ENCODE results near the gene RUNDC3A.
A peak's percentile ranks its signal among the peaks of the same experiment; 100 is the strongest.

The RUNDC3A gene

DNA sequence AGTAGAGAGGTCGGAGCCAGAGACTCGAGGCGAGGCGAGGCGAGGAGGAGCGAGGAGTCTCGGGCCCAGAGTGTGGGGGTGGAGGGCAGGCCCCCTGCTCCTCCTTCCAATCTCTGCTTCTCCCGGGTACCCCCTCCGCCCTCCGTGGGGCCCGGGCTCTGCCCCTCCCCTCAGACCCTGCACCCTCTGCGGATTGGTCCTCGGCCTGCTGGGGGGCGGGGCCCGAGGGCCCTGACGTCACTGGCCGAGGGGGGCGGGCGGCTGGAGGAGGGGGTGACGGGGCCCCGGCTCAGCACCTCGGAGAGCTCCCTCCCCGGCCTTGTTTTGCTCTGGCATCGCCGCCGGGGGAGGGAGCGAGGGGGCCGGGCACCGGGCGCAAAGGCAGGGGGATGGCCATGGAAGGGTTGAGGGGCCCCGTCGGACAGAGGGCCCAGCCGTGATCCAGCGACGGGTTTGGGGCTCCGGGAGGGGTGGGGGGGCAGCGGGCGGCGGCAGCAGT is at the start of gene RUNDC3A:
RUNDC3A (plus strand) TSS at position 282 of the 499 bp plus-strand sequence. CDS start 232 bp downstream, outside the sequence.
- DNase-seq, result peak; percentile 85 to 87

DNA sequence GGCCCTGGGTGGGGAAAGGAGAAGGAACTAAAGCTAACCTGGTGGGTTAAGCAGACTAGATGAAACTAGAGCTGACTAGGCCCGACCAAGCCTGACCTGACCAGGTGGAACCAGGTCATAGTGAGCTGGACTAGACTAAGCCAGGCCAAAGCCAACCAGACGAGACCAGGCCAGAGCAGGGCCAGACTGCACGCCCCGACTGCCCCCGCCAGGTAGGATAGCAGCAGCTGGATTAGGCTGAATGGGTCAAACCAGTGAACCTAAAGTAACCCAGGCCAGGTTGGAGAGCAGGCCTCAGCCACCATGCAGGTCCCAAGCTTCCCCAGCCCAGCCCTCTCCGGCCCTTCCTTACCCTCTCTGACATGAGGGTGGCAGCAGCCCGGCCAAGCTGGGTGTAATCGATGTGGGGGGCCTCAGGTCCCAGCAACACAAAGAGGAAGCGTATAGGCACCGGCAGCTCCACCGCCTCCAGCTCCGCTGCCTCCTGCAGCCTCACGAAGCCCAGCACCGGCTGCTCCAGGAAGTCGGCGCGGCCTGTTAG is 49.5 kb upstream of the RUNDC3A start:
- DNase-seq, result no peak

DNA sequence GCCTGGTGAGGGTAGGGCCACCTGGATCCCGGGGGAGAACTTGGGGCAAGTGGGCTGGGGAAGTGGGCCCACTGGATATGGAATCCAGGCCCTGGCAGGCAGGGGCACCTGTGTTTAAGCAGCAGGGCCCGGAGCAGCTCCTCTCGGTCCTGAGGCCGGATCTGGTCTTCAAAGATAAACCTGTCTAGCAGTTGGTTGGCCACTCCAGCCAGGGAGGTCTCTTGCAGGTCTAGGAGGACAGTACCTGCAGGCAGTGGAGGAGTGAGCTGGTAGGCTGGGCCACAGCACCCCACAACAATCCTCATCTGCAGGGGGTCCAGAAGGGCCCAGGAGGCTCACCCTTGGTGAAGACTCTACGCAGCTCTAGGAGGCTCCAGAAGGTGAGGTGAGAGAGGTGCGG is 48.1 kb upstream of the RUNDC3A start:
- DNase-seq, result no peak

DNA sequence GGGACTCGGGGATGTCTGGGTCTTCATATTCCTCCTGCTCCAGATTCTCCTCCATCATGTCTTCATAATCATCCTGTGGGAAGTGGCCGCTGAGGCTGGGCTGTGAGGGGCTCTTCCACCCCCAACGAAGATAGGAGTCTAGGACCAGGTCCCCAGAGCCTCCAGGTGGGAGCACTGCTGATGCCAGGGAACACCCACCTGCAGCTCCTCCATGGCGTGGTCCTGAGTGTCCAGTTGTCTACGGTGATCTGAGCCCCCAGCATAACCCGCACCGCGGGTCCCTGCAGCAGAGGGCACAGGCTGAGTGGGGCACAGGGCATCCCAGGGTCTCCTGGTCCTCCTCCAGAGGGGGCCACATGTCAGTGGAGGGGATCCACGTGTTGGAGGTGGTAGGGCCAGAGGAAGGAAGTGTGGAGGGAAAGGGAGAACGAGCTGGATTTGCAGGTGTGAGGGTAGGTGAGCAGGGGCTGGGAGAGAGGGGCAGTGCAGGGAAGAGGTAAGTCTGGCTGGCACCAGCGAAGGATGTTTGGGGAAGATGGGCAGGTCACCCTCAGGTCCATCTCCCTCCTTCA is 45.7 kb upstream of the RUNDC3A start:
- DNase-seq, result no peak

DNA sequence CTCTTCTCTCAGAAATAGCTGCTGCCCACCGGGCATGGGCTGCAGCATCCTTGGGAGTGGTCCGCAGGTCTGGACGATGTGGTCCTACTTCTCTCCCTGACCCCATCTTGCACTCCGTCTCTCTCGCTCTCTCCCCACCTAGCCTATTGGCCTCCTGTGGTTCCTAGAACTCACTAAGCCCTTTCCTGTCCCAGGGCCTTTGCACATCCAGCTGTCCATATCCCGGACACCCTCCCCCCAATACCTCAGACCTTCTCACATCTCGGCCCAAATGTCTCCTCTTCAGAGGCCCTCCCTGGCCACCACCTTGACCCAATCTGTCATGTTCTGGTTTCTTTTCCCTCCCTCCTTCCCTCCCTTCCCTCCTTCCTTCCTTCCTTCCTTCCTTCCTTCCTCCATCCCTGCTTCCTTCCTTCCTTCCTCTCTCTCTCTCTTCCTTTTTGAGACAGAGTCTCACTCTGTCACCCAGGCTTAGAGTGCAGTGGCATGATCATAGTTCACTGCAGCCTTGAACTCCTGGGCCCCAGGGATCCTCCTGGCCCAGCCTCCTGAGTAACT is 45.0 kb upstream of the RUNDC3A start:
- no peak for DNase-seq

DNA sequence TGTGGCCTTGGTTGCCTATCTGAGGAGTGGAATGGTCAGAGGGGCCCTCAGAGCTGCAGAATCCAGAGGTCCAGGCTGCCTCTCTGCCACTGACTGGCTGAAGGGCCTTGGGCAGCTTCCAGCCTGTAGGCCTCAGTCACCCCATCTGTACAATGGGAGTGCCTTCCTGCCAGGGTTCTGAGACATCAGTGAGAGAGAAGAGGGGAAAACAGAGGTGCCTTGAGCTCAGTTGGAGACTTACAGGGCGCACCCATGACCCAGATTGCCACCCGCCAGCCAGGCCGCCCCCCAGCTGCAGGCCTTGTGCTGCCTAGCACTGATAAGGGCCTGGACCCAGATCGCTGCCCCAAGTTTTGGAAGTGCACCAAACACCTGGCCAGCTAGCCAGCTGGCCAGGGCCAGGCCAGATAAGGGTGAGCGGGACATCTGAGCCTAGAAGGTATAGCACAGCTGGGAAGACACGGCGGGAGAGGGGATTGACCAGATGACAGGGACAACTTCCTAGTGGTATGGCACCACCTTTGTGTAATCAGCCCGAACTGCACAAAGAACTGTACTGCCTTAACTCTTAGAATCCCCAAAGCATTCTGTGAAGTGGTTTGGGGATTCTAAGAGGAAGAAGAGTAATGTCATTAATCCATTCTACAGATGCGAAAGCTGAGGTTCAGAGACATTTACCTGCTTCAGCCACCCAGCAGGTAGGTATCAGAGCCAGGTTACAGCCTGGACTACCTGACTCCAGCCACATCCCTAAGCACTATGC is 41.8 kb upstream of the RUNDC3A start:
- no peak for DNase-seq

DNA sequence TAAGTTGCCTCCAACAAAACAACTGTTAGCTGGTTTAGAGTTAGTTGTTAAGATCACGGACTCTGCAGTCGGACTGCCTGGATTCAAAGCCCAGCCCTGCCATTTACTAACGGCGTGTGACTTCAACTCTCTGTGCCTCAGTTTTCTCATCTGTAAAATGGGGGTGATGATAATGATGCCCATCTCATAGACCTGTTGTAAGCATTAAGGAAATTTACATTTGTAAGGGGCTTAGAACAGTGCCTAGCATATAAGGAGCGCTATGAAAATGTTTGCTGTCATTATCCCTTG is 41.3 kb upstream of the RUNDC3A start:
- no peak for DNase-seq

DNA sequence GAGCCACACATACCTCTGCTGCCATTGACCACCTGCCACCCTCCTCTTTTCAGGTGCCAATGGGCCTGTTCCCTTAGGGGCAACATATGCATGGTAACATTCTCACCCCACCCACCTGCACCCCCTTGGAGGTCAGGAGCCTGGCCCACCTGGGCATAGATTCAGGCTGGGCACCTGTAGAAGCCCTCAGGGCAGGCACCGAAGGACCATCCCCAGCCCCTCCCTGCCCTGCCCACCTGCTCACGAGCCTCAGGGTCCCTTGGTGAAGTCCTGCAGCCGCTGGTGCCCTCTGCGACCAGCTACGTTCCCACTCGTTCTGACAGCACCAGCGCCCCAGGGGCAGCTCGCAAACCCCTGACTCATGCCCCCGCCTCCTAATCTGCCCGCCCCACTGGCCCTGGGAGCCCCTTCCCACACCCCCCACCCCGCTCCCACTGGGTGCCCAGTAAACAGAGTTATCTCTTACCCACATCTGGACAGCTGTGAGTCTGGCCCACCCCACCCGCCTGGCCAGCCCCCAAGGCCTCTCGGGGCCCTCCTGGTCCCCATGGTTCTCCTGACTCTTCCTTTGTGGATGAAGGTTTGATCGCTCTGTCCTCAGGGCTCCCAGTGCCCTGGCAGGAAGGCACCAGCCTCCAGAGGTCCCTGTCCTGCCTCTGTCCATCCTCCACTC is 40.4 kb upstream of the RUNDC3A start, which contains the start of gene SLC4A1:
SLC4A1 (minus strand) TSS at position 318 of the 673 bp plus-strand sequence. CDS start 5,269 bp downstream, outside the sequence.
- DNase-seq, result no peak

DNA sequence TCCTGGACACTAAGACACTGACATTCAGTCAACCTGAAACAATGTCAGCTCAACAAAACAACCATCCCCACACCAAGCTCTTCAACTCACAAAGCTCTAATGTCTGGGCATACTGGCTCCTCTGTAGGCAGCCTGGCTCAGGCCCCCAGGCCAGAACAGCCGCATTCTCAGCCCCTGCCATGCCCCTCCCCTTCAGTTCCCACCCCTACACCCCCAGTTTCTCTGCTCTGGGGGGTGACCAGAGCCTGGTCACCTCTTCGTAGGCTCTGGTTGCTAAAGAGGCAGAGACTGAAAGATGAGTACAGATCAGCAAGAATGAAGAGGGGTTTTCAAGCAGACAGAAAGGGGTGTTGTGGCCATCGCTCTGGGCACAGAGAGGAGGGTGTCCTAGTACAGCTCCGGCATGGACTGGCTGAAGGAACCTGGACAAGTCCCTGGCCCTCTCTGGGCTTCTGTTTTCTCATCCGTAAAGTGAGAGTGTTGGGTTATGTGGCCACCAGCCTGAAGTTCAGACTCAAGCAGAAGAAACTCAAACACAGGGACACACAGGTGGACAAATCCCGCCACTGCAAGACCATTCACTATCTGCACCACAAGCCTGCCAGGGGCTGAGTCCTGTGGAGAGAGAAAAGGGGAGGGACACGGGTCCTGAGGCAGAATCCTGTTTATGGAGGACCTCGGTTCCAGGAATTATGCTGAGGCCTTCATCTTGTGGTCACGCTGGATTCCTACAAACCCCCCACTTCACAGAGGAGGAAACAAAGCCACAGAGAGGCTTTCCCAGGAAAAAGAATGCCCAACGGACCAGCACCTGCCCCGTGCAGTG is 39.5 kb upstream of the RUNDC3A start:
- DNase-seq, result no peak

DNA sequence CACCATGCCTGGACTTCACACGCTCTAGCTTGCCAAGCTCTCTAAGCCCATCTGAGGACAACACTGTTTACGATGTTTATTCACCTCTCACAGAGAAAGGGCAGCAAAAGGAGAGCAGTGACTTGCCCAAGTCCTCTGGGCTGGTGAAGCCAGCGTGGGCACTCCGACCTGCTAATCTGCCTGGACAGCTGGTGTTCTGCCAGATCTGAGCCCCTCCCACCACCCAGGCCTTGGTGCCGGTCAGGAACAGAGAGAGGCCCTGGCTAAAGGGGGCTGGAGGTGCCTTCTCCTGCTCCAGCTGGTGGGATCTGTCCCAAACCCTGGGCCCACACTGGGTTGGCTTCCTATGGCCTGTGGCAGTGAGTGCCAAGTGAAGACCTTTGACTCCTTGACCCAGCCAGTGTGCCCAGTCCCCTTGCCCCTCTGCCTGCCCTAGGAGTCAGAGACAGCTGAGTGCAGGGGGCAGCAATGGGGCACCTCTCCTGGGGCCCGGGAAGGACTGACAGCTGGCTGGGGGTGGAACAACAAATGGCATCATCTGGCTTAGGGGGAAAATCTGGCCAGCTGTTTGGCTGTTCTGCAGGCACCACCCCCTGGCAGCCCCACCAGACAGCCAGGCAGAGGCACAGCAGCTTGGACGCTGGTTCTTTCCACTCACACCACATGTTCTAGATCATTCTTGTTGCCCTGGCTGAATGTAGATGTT is 38.7 kb upstream of the RUNDC3A start:
- DNase-seq, result no peak

DNA sequence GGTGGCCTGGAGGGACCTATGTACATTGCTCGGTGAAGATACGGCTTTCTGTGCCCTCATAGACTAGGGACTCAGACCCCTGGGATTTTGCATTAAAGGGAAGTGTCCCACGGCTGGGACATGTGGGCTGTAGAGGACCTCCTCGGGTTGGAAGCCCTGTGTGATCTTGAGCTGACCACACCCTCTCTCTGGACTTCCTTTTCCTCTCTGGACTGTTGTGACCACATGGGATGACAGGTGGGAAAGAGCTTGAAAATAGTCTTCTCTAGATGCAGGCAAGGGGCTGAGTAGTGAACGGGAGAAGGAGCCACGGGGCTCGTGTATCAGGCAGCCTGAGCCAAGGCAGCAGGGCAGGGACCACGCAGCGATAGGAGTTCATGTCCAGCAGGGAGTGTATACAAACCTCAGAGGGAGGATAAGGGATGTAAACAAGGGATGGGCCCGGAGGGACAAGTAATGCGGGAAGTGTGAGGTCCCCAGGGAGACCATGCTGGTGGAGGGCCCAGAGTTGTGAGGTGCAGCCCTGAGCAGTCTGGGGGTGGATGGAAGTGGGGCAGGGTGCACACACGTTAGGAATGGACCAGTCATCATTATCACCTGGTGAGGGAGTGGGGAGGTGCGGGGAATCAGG is 36.0 kb upstream of the RUNDC3A start:
- no peak for DNase-seq

DNA sequence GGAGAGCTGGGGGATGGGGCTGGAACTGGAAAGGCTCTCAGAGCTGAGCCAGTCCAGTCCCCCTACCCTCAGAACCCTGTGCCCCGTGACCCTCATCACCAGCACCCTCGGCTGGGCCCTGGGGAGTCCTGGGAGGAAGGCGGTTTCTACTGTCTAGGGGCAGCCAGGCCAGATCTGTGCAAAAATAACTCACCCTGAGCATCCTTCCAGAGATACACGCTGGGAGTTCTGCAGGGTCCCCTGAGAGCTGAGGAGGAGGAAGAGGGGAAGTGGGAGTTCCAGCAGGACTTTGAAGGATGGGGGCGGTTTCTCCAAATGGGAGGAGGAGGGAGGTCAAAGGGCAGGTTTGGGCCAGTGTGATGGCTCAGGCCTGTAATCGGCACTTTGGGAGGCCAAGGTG is 35.4 kb upstream of the RUNDC3A start:
- DNase-seq, result no peak

DNA sequence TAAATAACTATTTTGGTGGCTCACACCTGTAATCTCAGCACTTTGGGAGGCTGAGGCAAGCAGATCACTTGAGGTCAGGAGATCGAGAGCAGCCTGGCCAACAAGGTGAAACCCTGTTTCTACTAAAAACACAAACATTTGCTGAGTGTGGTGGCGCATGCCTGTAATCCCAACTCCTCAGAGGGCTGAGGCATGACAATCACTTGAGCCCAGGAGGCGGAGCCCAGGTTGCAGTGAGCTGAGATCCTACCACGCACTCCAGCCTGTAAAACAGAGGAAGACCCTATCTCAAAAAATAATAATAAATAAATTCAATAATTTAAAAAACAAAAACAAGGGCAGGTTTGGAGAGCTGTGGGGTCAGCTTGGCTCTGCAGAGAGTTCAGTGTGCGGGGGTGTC is 34.8 kb upstream of the RUNDC3A start:
- DNase-seq, result no peak

DNA sequence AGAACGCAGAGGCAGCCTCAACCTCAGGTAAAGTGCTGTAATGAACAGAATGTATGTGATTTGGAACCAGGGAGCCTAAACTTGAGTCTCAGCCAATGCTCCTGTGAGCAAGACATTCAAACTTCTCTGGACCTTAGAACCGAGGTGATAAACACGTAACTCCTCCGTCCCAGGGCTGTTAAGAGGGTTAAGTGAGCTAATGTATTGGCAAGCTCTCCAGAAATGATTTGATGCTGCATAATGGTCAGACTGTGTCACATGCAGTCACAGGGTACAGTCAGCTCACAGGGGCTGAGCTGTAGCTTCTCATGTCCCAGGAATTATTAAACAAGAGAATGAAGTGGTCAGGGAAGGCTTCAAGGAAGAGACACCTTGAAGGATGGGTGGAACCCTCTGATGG is 30.4 kb upstream of the RUNDC3A start:
- no peak for DNase-seq

DNA sequence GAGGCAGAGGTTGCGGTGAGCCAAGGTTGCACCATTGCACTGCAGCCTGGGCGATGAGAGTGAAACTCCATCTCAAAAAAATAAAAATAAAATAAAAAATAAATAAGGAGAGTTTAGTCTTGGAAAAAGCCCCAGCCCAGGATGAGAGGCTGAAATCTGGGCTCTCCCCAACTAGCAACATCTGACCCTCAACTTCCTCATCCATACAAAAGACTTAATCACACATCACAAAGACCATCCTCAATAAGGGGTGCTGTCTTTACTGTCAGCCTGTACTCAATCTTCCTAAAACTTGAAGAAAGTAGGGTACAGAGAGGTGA is 29.1 kb upstream of the RUNDC3A start:
- DNase-seq, result no peak

DNA sequence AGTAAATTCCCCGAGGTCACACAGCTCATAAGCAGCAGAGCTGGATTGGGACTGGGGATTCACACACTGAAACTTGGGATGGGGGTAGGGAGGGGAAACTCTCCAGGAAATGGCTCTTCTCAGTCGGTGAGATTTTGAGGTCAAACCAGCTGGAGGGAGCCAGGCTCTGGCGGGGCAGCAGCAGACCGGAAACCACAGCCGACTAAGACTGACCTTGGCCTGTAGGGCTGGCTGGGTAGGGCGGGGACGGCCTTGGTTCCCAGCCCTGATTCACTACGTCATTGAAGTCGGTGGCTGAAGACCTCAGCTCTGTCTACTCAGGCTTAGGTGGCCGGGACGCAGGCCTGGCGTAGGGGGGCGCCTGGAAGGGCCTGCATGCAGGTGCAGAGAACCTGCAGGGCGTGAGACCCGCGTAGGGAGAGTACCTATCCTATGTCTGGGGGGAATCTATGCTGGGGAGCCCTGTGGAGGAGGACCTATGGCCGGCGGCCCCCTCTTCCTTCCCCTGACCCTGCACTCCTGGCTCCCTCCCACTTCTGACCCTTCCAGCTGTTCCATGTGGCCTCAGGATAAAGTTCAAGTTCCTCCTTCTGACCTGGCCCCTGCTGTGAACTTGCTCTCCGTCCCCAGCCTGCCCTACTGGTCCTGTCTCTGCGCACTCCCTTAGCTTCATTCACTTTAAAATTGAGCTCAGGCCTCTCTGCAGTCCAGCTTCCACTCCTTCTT is 28.6 kb upstream of the RUNDC3A start:
- no peak for DNase-seq

DNA sequence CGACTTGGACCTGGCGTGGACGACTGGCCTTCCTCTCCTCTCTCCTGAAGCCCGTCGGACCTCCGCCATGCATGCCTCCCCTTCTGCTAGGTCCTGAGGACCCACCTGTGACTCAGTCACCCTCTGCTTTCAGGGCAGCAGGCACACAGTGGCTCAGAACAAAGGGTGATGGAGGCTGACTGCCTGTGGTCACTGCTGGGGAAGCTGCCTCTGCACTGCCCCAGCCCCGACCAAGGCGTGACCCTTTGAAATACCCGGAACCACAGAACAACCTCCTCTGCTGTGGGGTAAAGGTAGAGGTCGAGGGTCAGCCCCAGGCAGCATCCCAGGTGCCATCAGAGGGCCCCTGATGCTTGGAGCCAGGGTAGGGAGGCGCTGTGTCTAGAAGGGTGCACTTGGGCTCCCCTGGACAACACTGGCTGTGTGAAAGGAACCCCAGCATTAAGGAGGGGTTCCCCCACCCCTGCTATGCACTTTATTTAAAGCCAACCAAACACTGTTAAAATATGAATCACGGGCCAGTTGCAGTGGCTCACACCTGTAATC is 27.9 kb upstream of the RUNDC3A start:
- no peak for DNase-seq

DNA sequence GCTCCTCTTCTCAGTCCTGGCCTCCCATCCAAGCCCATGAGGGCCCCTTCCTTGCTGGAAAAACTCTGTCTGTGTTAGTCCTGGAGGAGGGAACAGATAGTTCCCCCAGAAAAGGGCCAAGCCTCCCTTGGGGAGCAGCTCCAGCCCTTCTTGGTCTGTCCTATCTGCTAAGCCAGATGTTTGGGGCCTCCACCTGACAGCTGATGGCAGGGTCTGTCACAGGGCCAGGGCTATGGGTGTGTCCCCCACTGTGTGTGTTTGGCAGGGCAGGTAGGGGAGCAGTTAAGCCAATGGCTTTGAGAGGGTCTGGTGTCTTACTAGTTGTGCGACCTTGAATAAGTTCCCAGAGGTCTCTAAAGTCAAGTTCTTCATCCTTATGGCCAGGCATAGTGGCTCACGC is 26.8 kb upstream of the RUNDC3A start:
- DNase-seq, result no peak

DNA sequence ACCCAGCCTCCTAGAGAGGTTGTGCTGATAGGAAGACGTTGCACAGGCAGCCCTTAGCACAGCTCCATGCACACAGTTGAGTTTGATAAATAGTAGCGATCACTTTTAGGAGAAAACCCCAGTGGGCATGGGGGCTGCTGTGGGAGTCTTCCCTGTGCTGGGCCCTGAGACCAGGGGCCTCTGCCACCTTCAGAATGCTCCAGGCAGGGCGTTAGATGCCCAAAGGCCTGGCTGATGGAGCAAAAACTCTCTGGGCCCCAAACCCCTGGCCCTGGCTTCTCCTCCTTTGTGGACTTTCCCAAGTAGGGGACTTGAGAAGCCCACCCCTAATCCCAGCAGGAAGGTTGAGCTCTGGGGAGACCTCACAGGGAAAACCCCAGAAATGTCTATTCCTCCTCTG is 26.1 kb upstream of the RUNDC3A start:
- DNase-seq, result no peak

DNA sequence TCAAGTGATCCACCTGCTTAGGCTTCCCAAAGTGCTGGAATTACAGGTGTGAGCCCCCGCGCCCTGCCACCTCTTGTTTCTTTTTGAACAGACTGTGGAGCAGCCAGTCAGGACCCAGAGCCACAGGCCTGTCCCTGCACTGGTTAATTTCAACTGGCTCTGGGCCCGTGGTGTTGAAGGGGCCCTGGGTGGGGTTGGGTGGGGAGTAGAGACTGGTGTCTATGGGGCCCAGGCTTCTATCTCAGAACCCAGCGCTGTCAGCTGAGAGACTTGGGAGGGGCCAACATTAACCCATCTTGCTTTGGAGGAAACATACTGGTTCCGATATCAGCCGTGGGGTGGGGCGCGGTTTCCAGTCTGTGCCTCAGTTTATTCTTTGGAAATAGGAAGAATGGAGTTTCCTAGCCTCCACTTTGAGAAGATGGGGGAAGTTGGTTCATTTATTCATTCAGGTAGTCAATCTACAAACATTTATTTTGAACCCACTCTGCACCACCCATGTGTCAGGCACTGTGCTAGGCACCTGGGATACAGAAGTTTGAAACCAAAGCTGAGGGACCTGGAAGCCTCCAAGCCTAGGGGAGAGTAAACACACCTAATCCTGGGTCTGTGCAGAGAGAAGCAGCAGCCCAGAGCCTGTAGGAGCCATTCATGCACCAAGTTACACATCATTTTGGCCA is 24.9 kb upstream of the RUNDC3A start:
- no peak for DNase-seq
